HG03103 (cell line): ENCODE results near the gene POLR2C.
A peak's percentile ranks its signal among the peaks of the same experiment; 100 is the strongest.
"Not testable (repeated sequence)": the region's sequence is repeated elsewhere in the genome, so short reads cannot be mapped to it uniquely, and the experiment has no call there.

ENCODE experiments used
- ATAC-seq: cut with Tn5 transposase; IDR thresholded peaks from one replicate; pipeline ENCODE4 v1.9.1; 2021; ENCODE audit warnings: low read depth; ENCODE audit not compliant: unreplicated experiment

POLR2C gene

DNA sequence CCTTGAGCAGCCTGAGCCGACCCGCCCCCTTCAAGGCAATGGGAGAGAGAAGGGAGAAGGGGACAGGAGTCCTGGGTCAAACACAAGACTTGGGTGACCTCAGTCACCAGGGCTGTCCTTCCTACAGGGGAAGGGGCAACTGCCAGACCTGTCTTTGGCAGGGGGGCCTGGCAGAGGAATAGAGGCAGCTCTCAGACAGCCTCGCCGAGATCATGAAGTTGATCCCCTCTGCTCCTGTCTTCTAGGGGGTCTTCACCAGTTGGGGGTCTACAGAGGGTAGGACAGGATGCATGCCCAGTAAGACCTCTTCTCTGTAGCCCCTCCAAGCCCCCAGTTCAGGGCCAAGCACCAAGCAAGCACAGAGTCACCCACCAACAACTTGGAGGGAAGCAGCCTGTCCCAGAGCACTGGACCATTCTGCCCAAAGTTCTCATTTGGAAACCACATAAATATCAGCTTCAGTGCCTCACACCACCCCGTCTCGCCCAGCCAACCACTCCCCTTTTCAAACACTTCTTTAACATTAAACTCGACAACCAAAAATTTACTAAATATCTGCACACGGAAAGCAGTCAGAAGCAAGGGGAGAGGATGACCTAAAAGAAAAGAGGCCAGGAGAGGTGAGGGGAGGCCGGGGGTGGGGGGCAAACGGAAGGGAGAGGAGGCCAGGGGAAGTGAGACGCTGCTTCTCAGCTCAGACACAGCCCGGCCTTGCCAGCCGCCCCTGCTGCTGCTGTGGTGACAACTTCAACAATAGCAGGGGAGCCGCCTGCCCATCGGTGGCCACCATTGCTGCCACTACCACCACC is 16.1 kb downstream of the POLR2C start:
- no peak for ATAC-seq

DNA sequence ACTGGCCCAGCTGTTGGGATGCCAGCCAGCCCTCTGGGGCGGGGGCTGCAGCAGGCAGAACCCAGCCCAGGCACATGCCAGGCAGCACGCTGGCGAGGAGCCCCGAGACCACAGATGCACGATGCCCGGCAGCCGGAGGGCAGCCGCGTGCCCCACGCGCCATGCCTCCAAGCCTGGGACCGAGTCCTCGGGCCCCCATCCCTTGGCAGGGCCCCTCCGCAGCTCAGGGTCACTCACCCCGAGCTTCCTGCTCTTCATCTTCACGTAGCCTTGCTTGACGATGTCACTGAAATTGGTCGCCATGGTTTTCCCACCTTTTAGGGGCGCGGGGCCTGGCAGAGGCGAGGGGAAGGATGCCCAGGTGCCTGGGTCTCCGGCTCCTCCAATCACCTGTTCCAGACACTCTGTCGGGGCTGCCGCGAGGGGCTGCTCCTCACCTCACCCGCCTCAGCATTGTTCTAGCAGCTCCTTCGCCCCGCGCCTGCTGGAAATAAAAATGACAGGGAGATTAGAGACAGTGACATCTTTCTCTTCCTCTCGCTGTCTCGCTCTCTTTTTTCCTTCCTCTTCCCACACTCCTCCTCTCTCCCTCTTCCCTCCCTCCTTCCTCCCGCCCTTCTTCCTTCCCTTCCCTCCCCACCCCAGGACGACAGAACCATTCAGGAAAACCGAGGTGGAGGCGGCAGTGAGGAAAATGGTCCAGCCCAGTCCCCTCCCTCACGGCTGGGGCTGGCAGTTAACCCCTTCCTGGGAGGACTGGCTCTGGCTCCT is 16.9 kb downstream of the POLR2C start:
- no peak for ATAC-seq

DNA sequence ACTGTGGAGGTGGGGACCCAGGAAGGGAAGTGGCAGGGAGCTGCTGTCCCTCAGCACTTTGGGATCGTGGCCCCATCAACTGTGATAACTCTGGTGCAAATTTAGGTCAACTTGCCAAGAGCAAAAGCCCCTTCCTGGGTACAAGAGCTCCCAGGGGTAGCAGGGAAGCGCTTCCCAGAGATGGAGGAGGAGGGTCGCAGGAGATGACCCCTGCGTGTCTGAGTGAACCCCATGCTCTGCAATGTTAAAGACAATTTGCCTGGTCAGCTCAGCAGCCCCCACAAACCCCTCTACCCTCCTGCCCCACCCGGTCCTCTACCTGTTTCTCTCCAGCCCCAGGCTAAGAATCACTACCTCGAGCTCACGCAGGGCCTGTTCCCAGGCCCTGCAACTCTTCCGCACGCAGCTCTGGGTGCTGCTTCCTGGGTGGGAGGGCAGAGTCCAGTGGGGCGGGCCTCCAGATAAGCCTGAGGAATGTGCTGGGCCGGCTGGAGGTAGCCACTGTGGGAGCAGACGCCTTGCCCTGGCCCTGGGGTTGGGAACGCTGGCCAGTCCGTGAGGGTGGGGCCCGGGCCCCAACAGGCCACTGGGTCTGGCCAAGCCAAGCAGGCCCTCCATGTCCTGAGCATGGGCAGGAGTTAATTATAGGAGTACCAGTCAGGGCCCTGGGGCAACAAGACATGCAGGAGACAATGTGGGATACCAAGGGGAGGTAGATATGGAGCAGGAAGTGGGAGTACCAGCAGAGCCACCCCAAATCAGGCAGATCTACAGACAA is 17.7 kb downstream of the POLR2C start:
- ATAC-seq = no peak

DNA sequence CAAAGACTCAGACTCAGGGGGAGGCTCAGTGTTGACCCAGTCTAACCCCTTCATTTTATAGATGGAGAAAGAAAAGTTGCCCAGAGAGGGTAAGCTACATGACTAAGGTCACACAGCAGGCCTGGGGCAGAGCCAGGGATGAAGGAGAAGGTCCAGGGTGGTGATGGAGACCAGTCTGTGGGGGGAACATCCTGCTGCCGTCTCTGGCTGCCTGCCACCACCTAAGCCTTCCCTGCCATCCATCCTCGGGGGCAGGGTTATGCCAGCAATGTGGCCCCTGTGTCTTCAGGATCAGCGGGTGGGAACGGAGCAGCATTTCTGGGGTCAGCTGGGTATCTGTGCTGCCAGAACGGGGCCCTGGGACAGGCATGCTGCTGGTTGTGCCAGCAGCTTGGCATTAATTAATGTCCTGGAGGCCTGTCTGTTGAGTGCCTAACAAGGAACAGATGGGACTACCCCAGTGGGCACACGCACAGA is 18.3 kb downstream of the POLR2C start:
- no peak for ATAC-seq

DNA sequence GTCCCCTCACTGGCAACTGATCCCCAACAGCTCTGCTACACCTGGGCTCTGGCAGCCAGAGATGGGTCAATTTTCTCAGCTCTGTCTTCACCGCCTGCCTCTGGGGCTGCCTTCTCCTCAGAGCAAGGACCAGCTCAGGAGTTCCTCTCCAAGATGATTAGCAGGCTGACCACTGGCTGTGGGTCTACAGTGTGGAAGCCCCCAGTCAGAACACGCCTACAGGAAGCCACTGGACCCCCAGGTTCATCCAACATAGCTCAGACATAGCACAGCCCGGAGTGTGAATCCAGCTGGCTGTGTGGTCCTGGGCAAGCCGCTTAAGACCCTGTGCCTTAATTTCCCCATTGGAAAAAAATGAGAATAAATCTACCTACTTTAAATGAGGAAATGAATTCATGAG is 18.9 kb downstream of the POLR2C start:
- no peak for ATAC-seq

DNA sequence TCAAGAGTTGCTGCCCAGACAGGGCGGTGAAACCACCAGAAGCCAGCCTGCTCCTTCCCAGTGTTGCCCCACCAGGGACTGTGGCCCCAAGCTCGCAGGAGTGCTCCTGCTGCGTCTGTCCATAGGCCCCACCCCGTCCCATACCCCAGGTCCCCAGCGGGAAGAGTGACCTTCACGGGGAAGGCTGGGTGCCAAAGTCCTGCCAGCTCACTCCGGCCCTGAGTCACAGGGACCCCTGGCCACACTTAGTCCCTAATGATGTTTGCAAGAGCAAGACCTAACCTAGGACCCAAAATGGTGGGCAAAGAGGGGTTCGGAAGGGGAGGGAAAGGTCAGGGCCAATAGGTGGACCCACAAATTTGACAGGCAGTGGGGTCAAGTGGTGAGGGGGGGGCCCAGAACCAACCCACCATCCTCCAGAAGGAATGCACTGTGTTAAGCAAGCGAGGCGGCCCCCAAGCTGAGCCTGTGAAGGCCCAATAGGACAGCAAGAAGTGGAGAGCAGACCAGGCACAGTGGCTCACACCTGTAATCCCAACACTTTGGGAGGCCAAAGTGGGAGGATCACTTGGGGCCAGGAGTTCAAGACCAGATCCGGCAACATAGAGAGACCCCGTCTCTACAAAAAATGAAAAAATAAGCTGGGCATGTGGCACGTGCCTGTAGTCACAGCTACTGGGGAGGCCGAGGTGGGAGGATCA is 20.5 kb downstream of the POLR2C start:
- ATAC-seq = no peak

DNA sequence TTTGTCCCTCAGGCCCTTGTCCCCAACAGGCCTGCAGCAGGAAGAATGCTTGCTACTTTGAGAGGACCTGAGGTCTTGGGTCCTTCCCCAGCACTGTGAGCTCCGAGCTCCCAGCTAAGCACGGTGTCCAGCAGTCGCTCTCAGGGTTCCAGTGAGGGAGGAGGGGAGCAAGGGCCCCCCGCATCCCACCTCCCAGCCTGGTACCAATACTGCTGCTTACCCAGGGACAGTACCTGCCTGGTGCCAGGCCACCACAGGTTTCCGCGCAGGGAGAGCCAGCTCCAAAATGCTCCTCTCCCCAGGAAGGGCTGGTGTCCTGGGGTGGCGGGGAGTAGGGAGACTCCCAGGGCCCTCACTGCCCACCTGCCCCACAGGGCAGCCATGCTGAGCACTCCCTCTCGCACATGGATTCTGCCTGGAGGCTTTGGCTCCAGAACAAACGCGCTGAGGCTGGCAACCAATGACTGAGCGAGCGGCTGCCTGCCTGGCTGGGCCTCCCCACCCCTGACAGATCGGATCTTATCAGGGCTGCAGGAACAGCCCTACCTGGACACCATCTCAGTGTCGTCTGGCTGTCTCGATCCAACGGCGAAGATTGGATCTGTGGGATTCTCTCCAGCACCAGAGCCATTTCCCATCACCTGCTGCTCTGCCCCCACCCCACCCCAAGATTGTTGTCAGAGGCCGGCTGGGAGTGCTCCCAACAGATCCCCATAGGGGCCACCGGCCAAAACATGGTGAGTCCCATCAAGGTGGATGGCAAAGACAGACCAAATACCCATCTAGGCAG is 21.4 kb downstream of the POLR2C start:
- ATAC-seq = no peak

DNA sequence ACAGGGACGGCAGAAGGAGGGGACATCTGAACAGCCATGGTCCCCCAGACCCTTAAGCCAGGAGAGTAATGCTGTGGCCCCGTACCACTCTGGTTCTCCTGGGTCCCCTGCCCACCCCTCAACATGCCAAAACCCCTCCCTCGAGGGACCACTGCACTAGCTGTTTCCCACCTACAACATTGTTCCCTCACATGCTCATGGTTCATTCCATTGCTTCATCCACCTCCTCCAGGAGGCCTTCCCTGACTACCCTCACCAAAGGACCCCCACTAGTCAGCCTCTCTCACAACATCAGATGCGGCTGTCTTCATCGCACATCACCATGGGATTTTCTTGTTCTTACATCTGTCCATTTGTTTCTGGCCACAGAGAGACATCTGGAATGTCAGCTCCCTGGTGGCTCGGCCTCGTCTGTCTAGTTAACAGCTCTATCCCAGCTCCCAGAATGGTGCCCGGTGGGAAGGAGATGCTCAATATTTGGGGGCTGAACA is 22.1 kb downstream of the POLR2C start:
- ATAC-seq = no peak

DNA sequence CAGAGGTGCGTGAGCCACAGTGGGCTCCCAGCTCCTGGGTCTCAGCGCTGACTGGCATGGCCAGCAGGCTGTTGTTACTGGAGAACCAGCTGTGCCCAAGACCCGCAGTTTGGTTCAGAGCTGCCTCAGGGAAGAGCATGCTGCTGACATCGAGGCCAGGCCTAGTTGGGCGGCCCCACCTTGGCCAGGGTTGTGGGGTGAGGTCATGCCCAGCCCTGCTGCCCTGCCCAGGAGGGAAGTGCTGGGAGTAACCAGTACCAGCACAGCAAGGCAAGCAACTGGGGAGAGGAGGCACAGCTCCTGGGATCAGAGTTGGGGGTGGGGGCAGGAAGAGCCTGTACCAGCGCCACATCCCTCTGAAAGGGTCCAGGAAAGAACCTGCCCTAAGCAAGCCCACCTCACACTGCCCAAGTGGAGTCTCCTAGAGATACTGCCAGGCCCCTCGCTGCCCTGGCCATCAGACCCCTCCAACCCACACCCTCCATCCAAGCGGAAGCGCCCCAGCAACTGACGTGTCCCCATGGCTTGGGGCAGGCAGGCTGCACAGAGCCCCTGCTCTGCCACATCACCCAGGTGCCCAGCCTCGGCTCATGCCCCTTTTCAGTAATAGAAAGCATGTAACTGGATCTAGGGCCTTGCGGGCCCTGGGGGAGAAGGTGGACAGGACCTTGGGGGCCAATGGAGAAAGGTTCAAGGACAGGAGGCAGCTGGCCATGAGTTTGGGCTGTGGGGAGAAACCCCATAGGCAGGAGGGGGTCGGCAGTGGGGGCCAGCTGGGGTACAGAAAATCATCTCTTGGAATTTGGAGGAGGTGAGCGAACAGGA is 22.8 kb downstream of the POLR2C start:
- no peak for ATAC-seq

DNA sequence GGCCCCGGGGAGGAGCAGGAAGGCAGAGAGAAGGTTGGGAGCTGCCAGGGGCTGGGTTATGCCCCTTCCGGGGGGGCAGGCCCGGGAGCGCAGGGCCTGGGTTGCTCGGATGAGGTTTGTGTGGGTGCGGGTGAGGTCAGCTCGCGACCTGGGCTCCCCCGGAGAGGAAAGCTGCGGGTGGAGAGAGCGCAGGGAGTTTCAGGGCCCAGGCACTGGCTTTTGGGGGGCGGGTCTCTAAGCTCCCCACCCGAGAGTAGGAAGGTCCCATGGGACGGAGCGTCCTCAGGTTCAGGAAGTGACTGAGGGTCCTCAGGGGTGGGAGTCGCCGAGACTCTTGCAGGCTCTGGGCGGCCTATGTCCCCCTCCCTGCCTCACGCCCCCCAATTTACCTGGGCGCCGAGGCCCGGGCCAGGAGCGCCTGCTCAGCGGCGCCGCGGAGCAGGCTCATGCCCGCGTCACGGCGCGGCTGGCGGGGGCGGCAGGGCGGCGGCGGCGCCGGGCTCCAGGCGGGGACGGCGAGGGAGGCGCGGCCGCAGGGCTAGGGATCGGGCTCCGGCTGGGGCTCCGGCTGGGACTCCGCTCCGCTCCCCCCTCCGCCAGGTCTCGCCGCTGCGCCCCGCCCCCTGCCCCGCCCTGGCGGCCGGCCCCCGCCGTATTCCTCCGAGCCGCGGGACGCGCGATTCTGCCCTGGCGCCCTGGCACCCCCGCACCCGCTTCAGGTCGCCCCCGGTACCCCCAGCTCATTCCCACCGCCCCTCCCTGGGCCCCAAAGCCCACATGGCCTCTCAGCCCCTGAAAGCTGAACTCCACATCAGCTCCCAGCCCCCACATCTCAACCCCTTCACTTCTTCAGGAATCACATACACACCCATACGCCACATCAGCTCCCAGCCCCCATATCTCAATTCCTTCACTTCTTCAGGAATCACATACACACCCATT is 23.7 kb downstream of the POLR2C start, which contains the start of gene DOK4:
TSS of gene DOK4 (minus strand) at position 578 of the 942 bp plus-strand sequence. CDS start 6,986 bp downstream, outside the sequence.
- peak; percentile 70 for ATAC-seq

DNA sequence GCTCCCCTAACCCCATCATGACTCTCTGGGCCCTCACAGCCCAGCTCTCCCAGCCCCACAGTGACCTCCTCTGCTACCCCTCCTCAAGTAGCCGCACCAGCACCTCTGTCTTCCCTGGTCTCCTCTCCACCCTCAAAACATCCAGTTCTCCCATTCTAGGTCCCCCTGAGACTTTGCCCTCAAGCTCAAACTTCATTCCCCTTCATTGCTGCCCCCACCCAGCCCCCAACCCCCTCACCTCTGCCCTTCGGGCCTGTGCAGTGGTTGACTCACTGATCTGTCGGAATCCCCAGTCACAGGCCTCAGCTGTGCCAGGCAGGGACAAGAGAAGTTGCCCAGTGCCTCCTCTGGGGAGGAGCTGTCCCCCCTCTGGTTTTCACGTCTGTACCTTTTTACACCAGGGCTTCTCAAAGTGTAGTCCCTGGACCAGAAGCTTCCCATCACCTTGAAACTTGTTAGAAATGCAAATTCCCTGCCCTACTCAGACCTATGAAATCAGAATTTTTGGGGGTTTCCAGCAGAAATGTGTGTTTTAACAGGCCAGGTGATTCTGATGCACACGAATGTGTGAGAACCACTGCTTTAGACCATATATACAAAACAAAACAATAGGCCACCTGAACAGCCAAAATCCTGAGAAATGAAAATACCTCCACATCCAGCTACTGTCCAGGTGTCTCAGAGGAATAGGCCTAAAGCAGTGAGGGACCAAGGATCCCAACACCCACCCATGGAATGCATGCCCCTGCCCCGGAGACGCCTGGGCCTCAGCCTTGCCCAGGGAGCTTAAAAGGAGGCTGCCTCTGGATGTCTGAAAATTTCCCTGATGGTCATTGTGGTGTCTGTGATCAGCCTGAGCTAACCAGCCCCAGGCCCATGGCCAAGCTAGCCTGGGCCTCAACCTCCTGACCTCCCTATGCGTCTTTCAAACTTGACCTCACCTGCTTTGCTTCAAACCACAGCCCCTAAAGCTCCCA is 24.7 kb downstream of the POLR2C start:
- no peak for ATAC-seq

DNA sequence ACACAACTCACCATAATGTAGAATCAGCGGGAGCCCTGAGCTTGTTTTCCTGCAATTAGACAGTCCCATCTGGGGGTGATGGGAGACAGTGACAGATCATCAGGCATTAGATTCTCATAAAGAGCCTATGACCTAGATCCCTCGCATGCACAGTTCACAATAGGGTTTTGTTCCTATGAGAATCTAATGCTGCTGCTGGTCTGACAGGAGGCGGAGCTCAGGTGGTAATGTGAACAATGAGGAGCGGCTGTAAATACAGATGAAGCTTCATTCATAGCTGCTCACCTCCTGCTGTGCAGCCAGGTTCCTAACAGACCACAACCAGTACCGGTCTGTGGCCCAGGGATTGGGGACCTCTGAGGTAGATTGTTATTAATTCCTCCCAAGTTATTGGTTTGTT is 26.8 kb downstream of the POLR2C start:
- ATAC-seq = no peak

DNA sequence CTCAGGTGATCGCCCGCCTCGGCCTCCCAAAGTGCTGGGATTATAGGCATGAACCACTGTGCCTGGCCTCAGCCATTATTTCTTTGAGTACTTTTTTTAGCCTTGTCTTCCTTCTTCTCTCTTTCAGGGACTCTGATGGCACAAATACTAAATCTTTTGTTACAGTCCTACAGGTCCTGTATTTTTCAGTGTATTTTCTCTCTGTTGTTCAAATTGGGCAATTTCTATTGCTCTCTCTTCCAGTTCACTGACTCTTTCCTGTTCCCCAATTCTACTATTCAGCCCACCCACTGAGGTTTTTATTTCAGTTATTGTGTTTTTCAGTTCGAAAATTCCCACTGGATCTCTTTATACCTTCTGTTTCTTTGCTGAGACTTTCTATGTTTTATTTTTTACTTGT is 31.3 kb downstream of the POLR2C start:
- ATAC-seq = no peak

DNA sequence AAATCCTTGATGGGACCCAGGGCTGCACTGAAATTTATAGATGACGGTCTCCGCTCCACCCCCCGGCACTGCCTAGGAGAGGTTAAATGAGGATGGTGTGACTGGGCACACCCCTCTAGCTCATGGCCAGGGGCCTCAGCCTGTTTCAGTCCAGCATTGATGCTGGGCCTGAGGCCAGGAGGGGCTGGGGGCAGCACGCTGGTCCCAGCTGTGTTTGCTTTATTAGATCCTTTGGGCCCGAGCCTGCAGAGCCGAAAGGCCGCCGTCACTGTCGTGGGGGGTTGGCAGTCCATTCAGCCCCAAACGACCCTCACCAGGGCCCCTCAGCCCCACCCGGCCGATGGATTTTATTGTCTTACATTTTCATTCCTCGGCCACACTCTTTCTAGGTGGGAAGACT is 34.6 kb downstream of the POLR2C start:
- ATAC-seq = no peak

DNA sequence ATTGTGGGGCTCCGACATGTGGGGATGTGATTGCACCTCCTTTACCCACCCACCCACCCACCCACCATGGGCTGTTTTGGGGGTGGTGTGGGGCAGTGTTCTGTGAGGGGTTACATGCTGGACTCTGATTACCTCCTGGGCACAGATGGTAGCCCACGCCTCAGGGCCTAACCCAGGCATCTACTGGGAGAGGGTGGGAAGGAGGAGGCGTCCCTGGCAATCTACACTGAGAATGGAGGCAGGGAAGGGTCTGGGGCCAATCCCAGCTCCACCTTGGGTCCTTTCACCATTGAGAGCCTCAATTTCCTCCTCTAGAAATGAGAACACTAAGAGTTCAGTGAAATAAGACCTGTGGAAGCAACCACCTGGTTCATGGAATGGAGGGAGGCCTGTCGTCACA is 35.6 kb downstream of the POLR2C start:
- no peak for ATAC-seq

DNA sequence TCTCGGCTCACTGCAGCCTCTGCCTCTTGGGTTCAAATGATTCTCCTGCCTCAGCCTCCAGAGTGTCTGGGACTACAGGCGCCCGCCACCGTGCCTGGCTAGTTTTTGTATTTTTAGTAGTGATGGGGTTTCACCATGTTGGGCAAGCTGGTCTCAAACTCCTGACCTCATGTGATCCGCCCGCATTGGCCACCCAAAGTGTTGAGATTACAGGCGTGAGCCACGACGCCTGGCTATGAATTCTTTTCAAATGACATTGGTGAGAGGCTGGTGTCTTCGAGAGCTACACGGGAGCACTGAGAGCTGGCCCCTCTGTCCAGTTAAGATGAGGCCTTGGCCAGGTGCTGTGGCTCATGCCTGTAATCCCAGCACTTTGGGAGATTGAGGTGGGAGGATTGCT is 37.5 kb downstream of the POLR2C start:
- ATAC-seq = not testable (repeated sequence)
